ENCODE results near the gene PDGFB.

The PDGFB gene

DNA sequence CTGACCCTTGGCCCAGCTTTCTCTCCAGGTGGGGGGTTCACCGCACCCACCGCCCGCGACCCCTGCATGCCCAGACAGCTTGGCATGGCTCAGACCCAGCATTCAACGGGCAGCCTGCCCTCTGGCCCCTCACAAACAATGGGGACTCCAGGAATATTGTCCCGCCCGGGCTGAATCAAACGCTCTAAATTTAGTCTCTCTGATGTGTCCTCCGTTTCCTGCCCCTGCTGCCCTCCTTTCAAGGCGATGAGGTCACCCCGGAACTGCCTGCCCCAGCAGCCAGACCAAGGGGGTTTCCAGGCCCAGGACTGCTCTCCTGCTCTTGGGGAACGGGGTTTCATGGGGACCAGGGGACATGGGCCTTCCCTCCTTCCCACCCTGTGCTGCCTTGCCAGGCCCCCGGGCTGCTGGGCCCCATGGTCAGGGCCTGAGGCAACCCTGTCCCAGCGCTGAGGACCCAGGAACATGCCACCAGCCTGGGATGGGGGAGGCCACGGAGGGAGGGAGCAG, 10.1 kb upstream of the PDGFB start:
- no peak for DNase-seq (ENCODE audit: low read depth in 2 of 2)

DNA sequence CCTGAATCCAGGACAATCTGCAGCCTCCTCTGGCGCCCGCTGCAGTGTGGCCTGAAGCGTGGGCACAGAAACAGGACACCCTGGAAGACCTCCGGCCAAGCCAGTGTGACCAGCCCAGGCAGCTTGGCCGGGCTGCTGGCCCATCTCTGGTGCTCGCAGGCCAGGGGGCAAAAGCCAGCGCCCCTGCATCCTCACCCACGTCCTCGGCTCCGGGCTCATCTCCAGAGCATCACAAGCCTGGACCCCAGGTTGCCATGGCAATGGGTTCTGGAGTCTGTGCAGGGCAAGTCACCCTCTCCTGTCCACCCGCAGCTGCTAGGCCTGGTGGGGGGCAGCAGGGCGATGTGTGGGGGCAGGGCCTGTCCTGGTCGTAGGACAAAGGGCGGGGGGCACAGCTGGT, 9.3 kb upstream of the PDGFB start:
- no peak for DNase-seq (ENCODE audit: low read depth in 2 of 2)

DNA sequence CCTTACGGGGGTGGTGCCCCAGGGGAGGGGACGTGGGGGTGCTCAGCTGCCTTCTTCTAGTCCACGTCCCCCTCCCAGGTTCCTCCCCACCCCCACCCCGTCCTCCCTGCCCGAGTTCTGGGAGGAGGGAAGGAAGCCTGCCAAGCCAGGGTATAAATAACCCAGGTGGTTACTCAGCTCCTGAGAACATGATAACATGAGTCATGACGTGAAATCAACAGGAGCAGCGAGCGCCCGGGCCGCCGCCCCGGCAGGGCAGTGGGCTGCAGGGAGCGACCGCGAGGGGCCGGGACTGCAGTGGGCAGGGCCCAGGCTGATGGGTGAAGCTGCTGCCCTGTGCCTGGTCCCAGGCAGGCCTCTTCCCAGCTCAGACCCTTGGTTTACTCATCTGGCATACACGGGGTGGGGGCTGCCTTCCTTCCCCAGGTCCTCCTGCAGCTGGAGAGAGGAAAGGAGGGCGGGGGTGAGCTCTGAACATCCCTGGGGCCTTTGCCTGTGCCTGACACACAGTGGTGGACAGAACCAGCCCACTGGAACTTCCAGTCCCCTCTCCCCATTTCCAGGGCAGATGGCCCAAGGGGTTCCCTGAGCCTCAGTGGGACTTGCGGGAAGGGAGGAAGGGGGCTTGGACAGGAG, 8.8 kb upstream of the PDGFB start:
- no peak for DNase-seq (ENCODE audit: low read depth in 2 of 2)

DNA sequence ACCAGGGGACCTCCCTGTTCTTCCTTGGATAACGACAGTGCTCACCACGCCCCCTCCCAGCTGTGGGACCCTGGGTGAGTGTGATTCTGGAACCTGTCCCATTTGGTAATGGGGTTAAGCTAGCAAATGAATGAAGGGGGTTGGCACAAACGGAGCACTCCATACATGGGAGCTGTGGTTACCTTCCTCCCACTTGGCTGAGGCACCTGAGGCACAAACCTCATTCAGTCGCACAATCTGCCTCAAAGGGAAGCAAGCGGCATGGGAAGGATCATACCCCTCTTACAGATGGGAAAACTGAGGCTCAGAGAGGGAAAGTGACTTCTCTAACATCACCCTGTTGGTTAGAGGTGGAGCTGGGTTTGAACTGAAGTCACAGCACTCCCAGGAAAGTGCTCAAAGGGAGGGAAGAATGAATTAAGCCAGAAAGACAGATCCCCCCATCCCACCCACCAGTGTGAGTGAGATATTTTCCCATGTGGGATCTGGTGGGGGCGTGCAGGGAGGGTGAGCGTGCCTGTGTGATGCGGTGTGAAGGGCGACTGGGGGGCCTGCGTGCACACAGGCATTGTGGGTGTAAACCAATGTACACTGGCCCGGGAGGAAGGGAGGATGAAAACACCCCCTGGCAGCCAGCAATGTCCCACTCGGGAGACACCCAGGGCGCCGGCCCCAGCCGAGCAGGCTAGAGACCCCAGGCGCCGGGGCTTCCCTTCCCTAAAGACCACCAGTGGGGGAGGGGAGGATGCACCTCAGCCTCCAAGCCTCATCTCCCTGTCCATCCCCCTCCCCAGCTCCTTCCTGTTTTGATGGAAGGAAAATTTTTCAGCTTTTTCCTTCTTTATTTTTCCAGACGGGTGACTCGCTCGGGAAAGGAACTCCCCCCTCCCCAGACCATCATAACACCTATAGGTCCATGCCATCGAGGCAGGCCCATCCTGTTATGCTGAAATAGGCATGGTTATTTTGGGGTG, 8.0 kb upstream of the PDGFB start:
- DNase-seq (ENCODE audit: low read depth in 2 of 2): no peak

DNA sequence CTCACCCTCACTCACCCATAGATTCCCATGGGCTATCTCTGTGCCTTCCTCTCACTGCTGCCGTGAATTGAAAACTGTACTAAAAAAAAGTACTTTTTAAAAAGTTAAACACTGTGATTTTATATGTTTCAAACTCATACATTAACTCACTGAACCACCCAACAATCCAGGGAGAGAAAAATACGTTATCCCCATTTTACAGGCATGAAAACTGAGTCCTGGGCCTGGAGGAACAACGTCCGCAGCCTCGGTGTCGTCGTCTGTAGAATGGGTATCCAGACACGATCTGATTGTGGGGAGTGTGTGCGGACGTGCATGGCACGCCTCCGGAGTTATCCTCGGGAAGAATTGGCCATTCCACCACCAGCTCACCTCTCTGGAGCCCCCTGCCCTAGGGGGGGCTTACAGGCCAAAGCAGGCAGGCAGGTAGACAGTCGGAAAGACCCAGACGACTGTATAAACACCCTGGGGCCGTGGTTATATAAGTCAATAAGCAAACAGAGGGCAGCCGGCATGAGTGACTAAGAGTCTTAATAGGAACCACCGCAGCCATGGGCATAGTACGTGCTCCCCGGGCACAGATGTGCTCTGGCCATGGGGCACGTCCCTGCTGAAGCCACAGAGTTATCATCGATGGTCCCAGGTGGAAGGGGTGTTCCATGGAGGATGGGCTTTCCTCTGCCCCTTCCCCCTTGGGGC, 7.1 kb upstream of the PDGFB start:
- DNase-seq (ENCODE audit: low read depth in 2 of 2): no peak

DNA sequence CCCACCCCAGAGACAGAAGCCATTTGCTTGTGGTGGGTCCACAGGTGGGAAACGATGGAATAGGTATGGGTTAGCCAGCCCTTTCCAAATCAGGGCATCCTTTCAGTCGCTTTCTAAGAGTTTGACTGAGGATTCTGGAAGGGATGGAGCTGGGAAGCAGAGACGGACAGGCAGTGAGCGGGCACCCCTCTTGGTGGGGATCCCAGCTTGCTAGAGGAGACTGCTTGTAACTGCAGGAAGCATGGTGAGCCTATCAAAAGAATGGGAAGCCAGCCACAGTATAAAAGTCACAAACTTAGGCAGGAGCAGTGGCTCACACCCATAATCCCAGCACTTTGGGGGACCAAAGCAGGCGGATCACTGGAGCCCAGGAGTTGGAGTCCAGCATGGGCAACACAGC, 6.1 kb upstream of the PDGFB start:
- DNase-seq (ENCODE audit: low read depth in 2 of 2): no peak

DNA sequence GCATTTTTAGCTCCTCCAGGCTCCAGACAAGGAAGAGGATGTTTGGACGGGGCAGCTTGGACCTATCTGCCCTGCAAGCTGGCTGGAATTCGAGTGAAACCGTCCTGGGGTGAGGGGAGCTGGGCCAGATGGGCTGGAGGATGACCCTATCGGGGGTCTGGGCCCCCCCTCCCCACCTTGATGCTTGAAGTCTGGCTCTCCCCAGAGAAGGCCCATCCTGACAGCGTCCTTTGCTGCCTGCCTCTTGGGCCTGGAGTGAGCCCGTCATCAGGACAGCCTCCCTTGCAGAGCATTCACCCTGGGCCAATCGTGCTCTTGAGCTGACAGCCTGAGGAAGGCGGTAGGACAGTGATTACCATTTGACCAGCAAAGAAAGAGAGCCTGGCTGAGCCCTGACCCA, 5.3 kb upstream of the PDGFB start:
- no peak for DNase-seq (ENCODE audit: low read depth in 2 of 2)

DNA sequence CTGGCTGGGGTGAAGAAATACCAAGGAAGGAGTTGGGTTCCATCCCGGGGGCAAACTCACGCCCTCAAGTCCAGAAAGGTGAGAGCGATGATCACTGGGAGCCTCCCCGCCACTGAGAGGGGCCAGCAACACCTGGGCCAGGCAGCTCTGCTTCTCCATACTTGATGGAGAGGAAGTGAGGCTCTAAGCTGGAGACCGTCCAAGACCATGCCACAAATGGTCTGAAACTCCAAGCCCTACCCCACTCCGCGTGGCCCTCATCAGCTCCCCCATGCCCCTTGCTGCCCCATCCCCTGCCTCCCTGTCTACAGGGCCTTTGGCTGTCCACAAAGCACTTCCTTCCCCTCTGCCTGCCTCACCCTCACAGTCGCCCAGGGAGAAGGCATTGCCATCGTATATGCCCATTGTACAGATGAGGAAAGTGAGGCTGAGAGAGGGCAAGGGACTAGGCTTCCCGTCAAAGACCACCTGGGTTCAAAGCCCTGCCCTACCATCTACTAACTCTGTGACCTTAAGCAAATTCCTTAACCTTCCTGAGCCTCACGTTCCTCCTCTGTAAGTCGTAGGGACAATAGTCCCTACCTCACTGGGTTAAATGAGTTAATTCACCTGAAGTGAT, 4.4 kb upstream of the PDGFB start:
- DNase-seq (ENCODE audit: low read depth in 2 of 2): no peak

DNA sequence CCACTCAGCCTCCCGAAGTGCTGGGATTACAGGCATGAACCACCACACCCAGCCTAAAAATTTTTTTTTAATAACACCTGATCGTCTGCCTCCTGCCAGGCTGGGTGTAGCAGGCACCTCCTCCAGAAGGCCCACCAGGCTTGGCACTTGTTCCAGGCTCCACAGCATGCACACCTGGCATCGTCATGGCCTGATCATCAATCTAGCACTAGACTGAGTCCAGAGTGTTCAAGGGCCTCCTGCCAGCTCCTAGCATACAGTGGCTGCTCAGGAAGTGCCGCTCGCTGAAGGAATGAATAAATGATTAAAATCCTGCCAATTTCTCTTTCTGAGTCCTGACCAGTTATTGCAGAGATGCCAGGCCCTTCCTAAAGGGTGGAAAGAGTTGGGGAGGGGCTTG, 3.5 kb upstream of the PDGFB start:
- no peak for DNase-seq (ENCODE audit: low read depth in 2 of 2)

DNA sequence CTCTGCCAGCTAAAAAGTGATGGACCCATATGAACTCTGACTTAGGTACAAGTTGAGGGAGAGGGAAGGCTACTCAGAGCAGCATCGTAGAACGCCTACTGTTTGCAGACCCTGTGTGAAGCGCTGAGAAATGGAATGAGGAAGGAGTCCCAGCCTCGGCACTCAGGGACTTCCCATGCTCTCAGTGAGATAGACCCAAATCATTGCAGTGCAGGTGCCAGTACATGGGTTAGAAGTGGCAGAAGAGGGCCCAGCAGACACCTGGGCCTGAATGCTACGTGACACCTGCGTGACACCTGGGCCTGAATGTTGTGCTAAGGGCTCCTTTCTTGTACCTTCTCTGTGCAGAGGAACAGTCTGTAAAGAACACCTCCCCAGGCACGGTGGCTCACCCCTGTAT, 2.6 kb upstream of the PDGFB start:
- DNase-seq (ENCODE audit: low read depth in 2 of 2): no peak

DNA sequence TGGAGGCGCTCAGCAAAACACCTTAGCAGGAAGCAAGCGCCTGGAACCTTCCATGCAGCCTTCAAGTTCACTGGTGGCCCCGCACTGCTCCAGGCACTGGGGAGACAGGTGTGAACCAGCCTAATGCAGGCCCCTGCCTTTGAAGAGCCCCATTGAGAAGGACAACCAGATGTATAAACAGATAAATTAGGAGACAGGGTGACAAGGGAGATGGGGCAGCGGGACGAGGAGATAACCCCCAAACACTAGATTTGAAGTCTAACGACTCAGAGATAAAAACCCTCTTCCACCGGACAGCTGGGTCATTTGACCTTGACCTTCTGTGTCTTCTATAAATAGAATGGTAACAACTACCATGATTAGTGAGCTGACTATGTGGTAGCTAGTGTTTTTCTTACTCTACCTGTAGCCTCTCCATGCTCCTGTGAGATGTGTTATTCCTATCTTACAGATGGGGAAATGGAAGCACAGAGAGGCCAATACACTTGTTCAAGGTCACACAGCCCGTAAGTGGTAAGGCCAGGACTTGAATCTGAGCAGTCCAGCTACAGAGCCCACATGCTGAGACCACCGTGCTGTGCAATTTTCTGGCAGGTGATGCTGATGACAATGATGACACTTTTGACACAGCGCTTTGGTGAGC, 2.0 kb upstream of the PDGFB start:
- no peak for DNase-seq (ENCODE audit: low read depth in 2 of 2)

DNA sequence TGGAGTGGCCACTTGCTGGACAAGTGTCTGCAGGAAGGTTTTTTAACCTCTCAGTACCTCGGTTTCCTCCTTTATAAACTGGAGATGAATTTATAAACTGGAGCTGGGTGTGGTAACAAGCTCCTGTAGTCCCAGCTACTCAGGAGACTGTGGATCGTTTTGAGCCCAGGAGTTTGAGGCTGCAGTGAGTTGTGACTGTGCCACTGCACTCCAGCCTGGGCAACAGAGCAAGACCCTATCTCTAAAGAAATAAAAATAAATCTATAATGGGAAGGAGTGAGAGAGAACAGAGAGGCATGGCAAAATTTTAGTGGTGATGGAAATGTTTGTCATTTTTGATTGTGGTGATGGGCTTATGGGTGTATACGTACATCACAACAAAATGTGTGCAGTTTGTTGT, 1.4 kb upstream of the PDGFB start:
- no peak for DNase-seq (ENCODE audit: low read depth in 2 of 2)

DNA sequence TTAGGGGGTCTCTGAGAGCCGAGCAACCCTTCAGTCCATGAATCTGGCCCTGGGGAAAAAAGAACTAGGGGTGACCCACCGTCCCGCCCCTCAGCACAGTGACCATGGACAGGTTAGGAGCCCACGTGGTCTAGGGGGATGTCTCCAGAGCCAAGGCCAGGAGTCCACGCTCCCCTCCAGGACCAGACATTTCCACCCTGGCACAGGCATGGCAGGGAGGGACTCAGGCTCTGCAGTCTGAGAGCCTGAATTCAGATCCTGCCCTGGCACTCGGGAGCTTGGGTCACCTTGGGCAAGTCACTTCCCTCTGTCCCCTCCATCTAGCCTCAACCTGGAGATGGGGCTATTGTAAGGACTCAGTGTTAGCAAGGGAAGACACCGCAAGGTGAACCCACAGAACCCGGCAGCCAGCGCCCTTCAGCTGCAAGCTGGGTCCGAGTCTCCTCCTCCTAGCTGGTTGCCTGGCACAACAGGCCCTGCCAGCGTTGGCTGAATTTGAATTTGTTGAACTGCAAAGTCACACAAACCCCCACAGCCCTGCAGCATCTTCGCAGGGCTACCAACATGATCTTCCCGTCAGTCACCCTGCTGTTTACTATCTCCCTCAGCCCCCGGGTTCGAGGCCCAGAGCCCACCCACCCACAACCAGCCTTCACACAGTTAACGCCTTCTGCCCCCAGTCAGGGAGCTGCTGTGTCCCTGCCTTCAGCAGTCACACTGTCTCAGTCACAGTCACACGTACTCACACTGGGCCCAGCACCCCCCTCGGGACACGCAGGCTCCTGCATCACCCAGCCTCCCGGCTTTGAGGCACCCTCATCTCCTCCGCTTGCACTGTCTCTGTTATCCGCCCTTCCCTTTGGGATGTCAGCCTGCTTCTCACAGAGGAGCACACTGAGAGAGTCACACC, 603 bp upstream of the PDGFB start:
- DNase-seq (ENCODE audit: low read depth in 2 of 2): no peak

DNA sequence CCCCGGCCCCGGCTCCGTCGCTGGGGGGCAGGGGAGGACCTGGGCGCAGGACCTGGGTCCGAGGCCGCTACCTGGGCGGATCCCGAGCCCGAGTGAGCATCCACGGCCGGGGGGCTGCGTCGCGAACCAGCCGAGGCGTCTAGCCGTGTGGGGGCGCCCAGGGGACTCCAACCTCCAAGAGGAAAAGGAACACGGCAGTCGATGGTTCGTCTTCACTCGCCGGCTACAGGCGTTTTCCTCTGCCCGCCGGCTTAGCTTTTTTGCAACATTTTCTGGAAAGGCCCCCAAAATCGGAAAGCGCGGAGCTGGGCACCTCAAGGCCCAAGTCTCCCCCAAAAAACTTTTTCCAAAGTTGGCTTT, 666 bp downstream of the PDGFB start:
- no peak for DNase-seq (ENCODE audit: low read depth in 2 of 2)

DNA sequence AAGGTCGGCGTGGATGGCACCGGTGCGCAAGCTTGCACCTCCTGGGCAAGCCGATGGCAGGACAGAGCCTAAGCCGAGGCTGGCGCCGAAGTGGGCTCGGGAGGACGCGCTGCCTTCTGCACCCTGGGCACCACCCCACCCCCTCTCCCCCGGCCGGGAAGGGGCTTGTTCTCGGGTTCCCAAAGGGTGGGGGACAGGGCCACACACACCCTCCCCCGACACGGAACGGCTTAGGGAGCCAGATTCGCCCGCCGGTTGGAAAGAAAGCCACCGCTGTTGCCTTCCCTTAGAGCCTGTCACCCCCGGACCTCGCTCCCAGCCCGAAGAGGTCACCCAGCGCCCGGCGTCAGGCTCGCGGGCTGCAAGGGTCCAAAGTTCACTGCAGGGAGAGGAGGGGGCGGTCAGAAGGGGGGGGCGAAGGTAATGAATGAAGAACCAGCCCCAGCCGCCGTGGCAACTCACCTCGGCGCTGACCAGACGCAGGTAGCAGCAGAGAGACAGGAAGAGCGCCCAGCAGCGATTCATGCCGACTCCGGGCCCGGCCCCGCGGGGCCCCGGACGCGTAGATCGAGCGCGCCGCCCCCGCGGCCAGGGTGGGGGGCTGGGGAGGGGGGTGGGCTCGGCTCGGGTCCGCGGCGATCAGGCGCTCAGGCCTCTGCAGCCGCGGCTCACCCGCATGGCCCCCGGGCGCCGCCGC, 1.2 kb downstream of the PDGFB start:
- no peak for DNase-seq (ENCODE audit: low read depth in 2 of 2)

DNA sequence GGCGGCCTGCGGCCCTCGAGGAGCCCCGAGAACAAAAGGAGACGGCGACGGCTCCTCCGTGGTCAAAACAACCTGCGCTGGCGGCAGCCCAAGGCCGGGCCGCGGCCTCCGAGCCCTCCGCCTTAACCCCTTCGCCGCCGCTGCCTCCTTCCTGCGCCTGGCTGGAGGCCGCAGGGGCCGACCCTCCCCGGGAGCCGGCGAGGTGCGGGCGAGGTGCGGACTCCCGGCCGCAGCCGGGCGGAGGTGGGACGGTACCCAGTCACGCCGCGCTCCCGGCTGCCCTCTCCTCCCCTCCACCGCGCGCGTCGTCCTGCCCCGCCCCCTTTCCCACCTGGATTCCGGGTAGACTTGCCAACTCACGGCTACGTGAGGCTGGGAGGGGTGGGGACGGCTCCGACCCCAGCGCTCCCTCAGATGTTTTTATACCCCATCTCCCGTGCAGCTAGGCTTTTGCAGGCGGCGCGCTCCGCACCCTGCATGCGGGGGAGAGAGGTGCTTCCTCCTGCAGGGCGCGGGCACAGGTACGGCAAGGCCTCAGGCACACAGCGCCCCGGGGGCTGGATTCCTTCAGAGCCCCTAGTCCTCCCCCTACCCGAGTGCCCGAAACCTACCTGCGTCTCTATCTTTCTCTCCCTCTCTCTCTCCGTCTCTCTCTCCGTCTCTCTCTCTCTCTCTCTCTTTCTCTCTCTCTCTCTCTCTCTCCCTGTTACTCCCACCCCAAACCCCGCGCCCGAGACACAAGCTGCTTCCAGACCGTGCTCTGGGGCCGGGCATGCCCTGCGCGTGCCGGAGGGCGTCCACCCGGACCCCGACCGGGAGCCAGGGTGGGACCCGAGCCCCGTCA, 2.0 kb downstream of the PDGFB start:
- DNase-seq (ENCODE audit: low read depth in 2 of 2): no peak

DNA sequence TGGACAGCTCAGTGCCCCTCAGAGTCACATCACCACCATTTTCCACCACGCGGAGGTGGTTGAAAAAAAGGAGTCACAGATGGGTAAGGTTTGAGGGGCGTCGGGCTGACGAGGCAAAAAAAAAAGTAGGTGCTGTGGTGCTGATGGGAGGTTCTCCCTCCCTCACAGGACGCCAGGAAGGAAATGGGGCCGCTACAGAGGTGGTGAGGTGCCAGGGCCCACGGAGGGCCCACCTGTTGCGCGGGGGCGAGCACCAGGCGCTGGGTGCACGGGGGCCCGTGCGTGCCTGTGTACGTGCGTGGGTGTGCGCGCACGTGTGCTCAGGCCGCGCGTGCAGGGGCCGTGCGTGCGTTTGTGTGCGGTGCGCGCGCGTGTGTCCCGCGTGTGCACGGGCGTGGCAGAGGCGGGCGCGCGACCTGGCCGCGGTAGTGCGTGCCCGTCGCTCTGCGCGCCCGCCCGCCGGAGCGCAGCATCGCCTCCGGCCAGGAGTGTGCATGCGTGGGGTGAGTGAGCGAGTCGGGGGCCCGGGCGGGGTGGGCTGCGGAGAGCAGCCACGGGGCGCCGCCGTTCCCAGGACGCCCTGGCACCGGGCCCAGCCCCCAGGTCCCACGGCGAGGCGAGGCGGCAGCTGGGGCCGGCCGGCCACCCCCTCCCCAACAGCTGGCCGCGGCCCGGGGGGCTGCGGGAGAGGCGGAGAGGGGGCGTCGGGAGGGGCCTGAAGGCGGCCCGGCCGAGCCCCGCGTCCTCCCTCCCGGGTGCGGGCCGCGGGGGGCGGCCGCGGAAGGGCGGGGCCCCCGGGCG, 2.8 kb downstream of the PDGFB start:
- DNase-seq (ENCODE audit: low read depth in 2 of 2): no peak
